SK-N-SH (cell line): Measurements from ENCODE around the gene ERC1. TPM values are rescaled to one million over a fixed set of nuclear protein-coding genes. Genes with fewer than 3 reads are reported as not detected.

Experiments
- CTCF ChIA-PET: fragments of 300-600, 350-600 bp; formaldehyde crosslinking; extraction: SDS; loops from one replicate; lab custom pipeline; 2021; lab: Yijun Ruan, JAX
- POLR2A ChIA-PET: fragments of 350-600 bp; sonication (Branson Sonifier 250); formaldehyde crosslinking; extraction: SDS; loops from one replicate; lab custom pipeline; 2020; ENCODE audit warnings: antibody characterized with exemption, inconsistent platforms; lab: Yijun Ruan, JAX
- DNase-seq: peaks from one replicate; pipeline ENCODE4 v3.0.0; 2012
- H2AFZ ChIP-seq: fragments of 200-600 bp; sonication (generic); 2 replicates; pipeline ENCODE4 v1.8.1; 2016; ENCODE audit warnings: antibody characterized with exemption, mild to moderate bottlenecking, low read depth
- H3F3A ChIP-seq: fragments of 200-600 bp; sonication (generic); replicated peaks from 2 replicates; pipeline ENCODE3; 2016; ENCODE audit warnings: antibody characterized with exemption, mild to moderate bottlenecking; ENCODE audit not compliant: insufficient read depth
- H3K27ac ChIP-seq, 2 experiments: fragments of 200-500 bp in 1 of 2; fragments of 200-600 bp in 1 of 2; sonication (Bioruptor generic) in 1 of 2; sonication (generic), shearing (Covaris generic) in 1 of 2; 2 replicates each; pipeline versions ENCODE4 v1.5.1 to v1.6.1; 2014 to 2016; ENCODE audit warnings: low read depth in 2 of 2, inconsistent platforms in 1 of 2, low read length in 1 of 2, mild to moderate bottlenecking in 1 of 2, mixed read lengths in 1 of 2
- H3K27me3 ChIP-seq: fragments of 200-600 bp; sonication (generic), shearing (Covaris generic); 2 replicates; pipeline ENCODE4 v1.6.1; 2016; ENCODE audit warnings: mixed run types; ENCODE audit not compliant: insufficient read depth
- H3K36me3 ChIP-seq, 2 experiments: fragments of 200-500 bp in 1 of 2; fragments of 200-600 bp in 1 of 2; sonication (Bioruptor generic) in 1 of 2; sonication (generic) in 1 of 2; replicated peaks in 1 of 2; 2 replicates each; pipeline versions ENCODE3 to v1.5.1; 2014 to 2016; ENCODE audit warnings: low read length in 1 of 2, mild to moderate bottlenecking in 1 of 2; ENCODE audit not compliant: insufficient read depth in 2 of 2, control insufficient read depth in 1 of 2
- H3K4me1 ChIP-seq, 2 experiments: fragments of 200-500 bp in 1 of 2; fragments of 200-600 bp in 1 of 2; sonication (Bioruptor generic) in 1 of 2; sonication (generic), shearing (Covaris generic) in 1 of 2; 2 replicates each; pipeline versions ENCODE4 v1.5.1 to v1.6.1; 2014 to 2016; ENCODE audit warnings: low read depth in 1 of 2, low read length in 1 of 2, mixed run types in 1 of 2; ENCODE audit not compliant: insufficient read depth in 2 of 2, control insufficient read depth in 1 of 2
- H3K4me2 ChIP-seq: fragments of 200-600 bp; sonication (generic), shearing (Covaris generic); 2 replicates; pipeline ENCODE4 v1.6.1; 2017; ENCODE audit warnings: mixed run types
- H3K4me3 ChIP-seq, 2 experiments: fragments of 200-500 bp in 1 of 2; fragments of 200-600 bp in 1 of 2; sonication (Bioruptor generic) in 1 of 2; sonication (generic), shearing (Covaris generic) in 1 of 2; 2 replicates each; pipeline versions ENCODE4 v1.5.1 to v1.8.1; 2014 to 2016; ENCODE audit warnings: low read depth in 2 of 2, inconsistent platforms in 1 of 2, low read length in 1 of 2, mild to moderate bottlenecking in 1 of 2, mixed read lengths in 1 of 2, moderate library complexity in 1 of 2
- H3K79me2 ChIP-seq: fragments of 200-600 bp; sonication (generic); 2 replicates; pipeline ENCODE4 v1.8.1; 2017; ENCODE audit warnings: mild to moderate bottlenecking; ENCODE audit not compliant: insufficient read depth
- H3K9ac ChIP-seq: fragments of 200-600 bp; sonication (generic); 2 replicates; pipeline ENCODE4 v1.6.1; 2017; ENCODE audit warnings: mixed run types
- H3K9me2 ChIP-seq: fragments of 200-600 bp; sonication (generic); 2 replicates; pipeline ENCODE4 v1.6.1; 2017; ENCODE audit warnings: mixed run types
- H3K9me3 ChIP-seq: fragments of 200-600 bp; sonication (generic); 2 replicates; pipeline ENCODE4 v1.6.1; 2017; ENCODE audit warnings: mixed run types, mild to moderate bottlenecking, moderate library complexity
- H4K20me1 ChIP-seq: fragments of 200-600 bp; sonication (generic); 2 replicates; pipeline ENCODE4 v1.6.1; 2017; ENCODE audit warnings: mild to moderate bottlenecking, mixed run types; ENCODE audit not compliant: insufficient read depth
- CHD2 ChIP-seq: fragments of 150-350 bp; IDR thresholded peaks from 2 replicates; pipeline ENCODE4 v1.6.1; 2018; ENCODE audit warnings: low read length; ENCODE audit not compliant: partially characterized antibody
- CTCF ChIP-seq: fragments of 200-600 bp; sonication (generic); IDR thresholded peaks from 2 replicates; pipeline ENCODE4 v1.6.1; 2017; ENCODE audit warnings: antibody characterized with exemption, mild to moderate bottlenecking, moderate library complexity
- ELF1 ChIP-seq: IDR thresholded peaks from 2 replicates; pipeline ENCODE4 v1.4.0; 2012
- EP300 ChIP-seq, 2 experiments: IDR thresholded peaks; 2 replicates each; pipeline versions ENCODE4 v1.4.0 to v1.6.1; 2012; ENCODE audit warnings: borderline replicate concordance in 1 of 2, low read depth in 1 of 2, low read length in 1 of 2
- EZH2phosphoT487 ChIP-seq: fragments of 200-600 bp; sonication (generic); IDR thresholded peaks from 2 replicates; pipeline ENCODE4 v1.6.1; 2017; ENCODE audit warnings: low read depth, mixed run types, mild to moderate bottlenecking, antibody characterized with exemption, moderate library complexity, borderline replicate concordance
- FOSL2 ChIP-seq: IDR thresholded peaks from 2 replicates; pipeline ENCODE4 v1.4.0; 2012; ENCODE audit warnings: low read depth, mild to moderate bottlenecking, moderate library complexity, borderline replicate concordance
- FOXJ3 ChIP-seq: sonication (generic); formaldehyde crosslinking; IDR thresholded peaks from 2 replicates; pipeline ENCODE4 v1.5.1; 2020; ENCODE audit warnings: mild to moderate bottlenecking, missing genetic modification reagents
- FOXM1 ChIP-seq: IDR thresholded peaks from 2 replicates; pipeline ENCODE4 v1.4.0; 2012; ENCODE audit warnings: low read depth, mild to moderate bottlenecking
- GABPA ChIP-seq: IDR thresholded peaks from 2 replicates; pipeline ENCODE4 v1.4.0; 2012; ENCODE audit warnings: low read depth, mild to moderate bottlenecking
- GATA2 ChIP-seq: sonication (generic); formaldehyde crosslinking; IDR thresholded peaks from 2 replicates; pipeline ENCODE4 v1.5.0; 2020; ENCODE audit warnings: mild to moderate bottlenecking, missing genetic modification reagents
- JUND ChIP-seq: IDR thresholded peaks from 2 replicates; pipeline ENCODE4 v1.4.0; 2012
- NRF1 ChIP-seq: IDR thresholded peaks from 2 replicates; pipeline ENCODE4 v1.6.1; 2012; ENCODE audit warnings: low read depth, mild to moderate bottlenecking, low read length
- PBX3 ChIP-seq: IDR thresholded peaks from 2 replicates; pipeline ENCODE4; 2012
- RAD21 ChIP-seq: IDR thresholded peaks from 2 replicates; pipeline ENCODE4 v1.6.1; 2012; ENCODE audit warnings: mild to moderate bottlenecking, low read length
- RFX5 ChIP-seq: IDR thresholded peaks from 2 replicates; pipeline ENCODE4 v1.6.1; 2012; ENCODE audit warnings: mild to moderate bottlenecking, improper control_type of control experiment, low read length
- SMC3 ChIP-seq: IDR thresholded peaks from 2 replicates; pipeline ENCODE4 v1.6.1; 2012; ENCODE audit warnings: low read depth, low read length, improper control_type of control experiment
- TAF1 ChIP-seq: IDR thresholded peaks from 2 replicates; pipeline ENCODE4 v1.6.1; 2012; ENCODE audit warnings: low read depth, mild to moderate bottlenecking, low read length, moderate library complexity, borderline replicate concordance
- TCF12 ChIP-seq: IDR thresholded peaks from 2 replicates; pipeline ENCODE4 v1.4.0; 2012
- USF1 ChIP-seq: IDR thresholded peaks from 2 replicates; pipeline ENCODE4 v1.4.0; 2012; ENCODE audit warnings: low read depth, borderline replicate concordance
- YY1 ChIP-seq: IDR thresholded peaks from 2 replicates; pipeline ENCODE4 v1.4.0; 2012; ENCODE audit warnings: low read depth, mild to moderate bottlenecking
- WGBS: methylation state at CpG from one replicate; pipeline ENCODE4 v1.1.6; 2017; ENCODE audit warnings: low lambda C conversion rate; 5-methylcytosine and 5-hydroxymethylcytosine counted together
- polyA plus RNA-seq, 3 experiments: library from polyadenylated mRNA; depleted of rRNA; stranded (reverse); fragments of >200 nt; gene quantifications; 2 replicates each; pipeline ENCODE4 v1.2.3, GENCODE V29; 2012
- TF ChIP-seq, protein P1 (sequence below): IDR thresholded peaks from 2 replicates; pipeline ENCODE4 v1.4.0; 2012; ENCODE audit warnings: low read depth
- TF ChIP-seq, protein P2 (sequence below): fragments of 150-350 bp; IDR thresholded peaks from 2 replicates; pipeline ENCODE4 v1.6.1; 2017; ENCODE audit warnings: antibody characterized with exemption, low read length, low read depth, borderline replicate concordance

ERC1 gene
- polyA plus RNA-seq, 1 of the 3 experiments (the other 2 are of a cell fraction) = 7.5 TPM

DNA sequence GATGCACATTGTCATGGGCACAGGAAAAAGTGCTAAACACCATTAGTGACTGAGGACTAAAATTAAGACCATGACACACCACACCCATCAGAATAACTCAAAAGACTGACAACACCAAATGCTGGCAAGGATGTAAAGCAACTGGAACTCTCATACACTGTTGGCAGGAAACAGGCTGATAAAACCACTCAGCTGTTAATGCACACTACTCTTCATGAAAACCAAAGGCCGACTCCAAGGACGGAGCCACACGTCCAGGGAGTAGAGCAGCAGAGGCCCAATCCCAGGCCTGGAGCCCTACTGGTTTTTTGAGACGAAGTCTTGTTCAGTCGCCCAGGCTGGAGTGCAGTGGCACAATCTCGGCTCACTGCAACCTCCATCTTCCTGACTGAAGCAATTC lies 48.0 kb upstream of the ERC1 start:
- POLR2A ChIA-PET = no interaction called here
- 100% methylated on average over 1 of the region's 6 CpGs for WGBS
- TF ChIP-seq YY1 = no peak
- TF ChIP-seq, protein P1, sequence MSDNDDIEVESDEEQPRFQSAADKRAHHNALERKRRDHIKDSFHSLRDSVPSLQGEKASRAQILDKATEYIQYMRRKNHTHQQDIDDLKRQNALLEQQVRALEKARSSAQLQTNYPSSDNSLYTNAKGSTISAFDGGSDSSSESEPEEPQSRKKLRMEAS = no peak
- no peak for TF ChIP-seq GATA2
- TF ChIP-seq SMC3 = no peak
- TF ChIP-seq PBX3 = no peak
- no peak for TF ChIP-seq GABPA
- no peak for TF ChIP-seq NRF1
- TF ChIP-seq CTCF = no peak
- no peak for TF ChIP-seq FOSL2
- TF ChIP-seq CHD2 = no peak
- no peak for TF ChIP-seq ELF1
- no peak for TF ChIP-seq EP300 (IDR thresholded peaks at IDR 0.05; ENCODE audit: borderline replicate concordance in 1 of 2, low read depth in 1 of 2, low read length in 1 of 2)
- TF ChIP-seq, protein P2, sequence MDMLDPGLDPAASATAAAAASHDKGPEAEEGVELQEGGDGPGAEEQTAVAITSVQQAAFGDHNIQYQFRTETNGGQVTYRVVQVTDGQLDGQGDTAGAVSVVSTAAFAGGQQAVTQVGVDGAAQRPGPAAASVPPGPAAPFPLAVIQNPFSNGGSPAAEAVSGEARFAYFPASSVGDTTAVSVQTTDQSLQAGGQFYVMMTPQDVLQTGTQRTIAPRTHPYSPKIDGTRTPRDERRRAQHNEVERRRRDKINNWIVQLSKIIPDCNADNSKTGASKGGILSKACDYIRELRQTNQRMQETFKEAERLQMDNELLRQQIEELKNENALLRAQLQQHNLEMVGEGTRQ = no peak
- no peak for TF ChIP-seq FOXJ3 (CRISPR knock-in tag)

GRCh38 chr12:944211-944610 lies 46.8 kb upstream of the ERC1 start:
- WGBS = 96% methylated on average over 7 of the region's 7 CpGs
- no peak overlapping the region for H3K27ac ChIP-seq
- no peak overlapping the region for H3K4me2 ChIP-seq
- H3K4me3 ChIP-seq = no peak overlapping the region
- no peak overlapping the region for H2AFZ ChIP-seq
- ChIA-PET POLR2A (no interaction called here), CTCF (no interaction called here)
- peaks cover 2 to 6% of the 10 kb centered on the region in 2 experiments; a peak in 3 of 4 replicates for H3K4me1 ChIP-seq
- no peak for DNase-seq
- H3K9me2 ChIP-seq = no peaks in the 10 kb centered on the region
- peaks cover 0 to 14% of the 10 kb centered on the region in 2 experiments for H3K36me3 ChIP-seq
- no peaks in the 10 kb centered on the region for H3K27me3 ChIP-seq
- H3K79me2 ChIP-seq = peaks cover 82% of the 10 kb centered on the region
- no peak overlapping the region for H3K9ac ChIP-seq
- no peaks in the 10 kb centered on the region for H4K20me1 ChIP-seq
- H3K9me3 ChIP-seq = no peaks in the 10 kb centered on the region
- H3F3A ChIP-seq = peaks cover 13% of the 10 kb centered on the region
- TF ChIP-seq USF1 = no peak
- no peak for TF ChIP-seq GATA2
- TF ChIP-seq FOXM1 = no peak
- no peak for TF ChIP-seq TCF12
- no peak for TF ChIP-seq EZH2phosphoT487
- no peak for TF ChIP-seq CTCF
- TF ChIP-seq, protein P1 = no peak
- TF ChIP-seq TAF1 = no peak
- no peak for TF ChIP-seq RFX5
- no peak for TF ChIP-seq JUND
- no peak for TF ChIP-seq RAD21

More for the DNA sequence above, 48.0 kb upstream of the ERC1 start:
- Histone ChIP-seq H3K9me2 (no peaks in the 10 kb centered on the region), H3K4me2 (no peak overlapping the region), H2AFZ (no peak overlapping the region), H3K36me3 (peaks cover 0 to 22% of the 10 kb centered on the region in 2 experiments), H3K4me3 (no peak overlapping the region), H3K79me2 (peaks cover 79% of the 10 kb centered on the region), H4K20me1 (no peaks in the 10 kb centered on the region), H3F3A (peaks cover 6% of the 10 kb centered on the region), H3K27me3 (no peaks in the 10 kb centered on the region), H3K9me3 (no peaks in the 10 kb centered on the region), H3K4me1 (peaks cover 0 to 2% of the 10 kb centered on the region in 2 experiments; a peak in 2 of 4 replicates), H3K9ac (no peak overlapping the region), H3K27ac (no peak overlapping the region)
- CTCF ChIA-PET = no interaction called here
- no peak for DNase-seq
